Lower leg skin (tissue), 3 donors: ENCODE measurements around the gene EYA2.

Source experiments
- POLR2A ChIP-seq, 2 donors: fragments of 450-650 bp; IDR thresholded peaks; one replicate each; pipeline ENCODE4 v1.6.1; 2016 to 2017; ENCODE audit warnings: antibody characterized with exemption in 2 of 2, mild to moderate bottlenecking in 1 of 2, moderate library complexity in 1 of 2
- TF ChIP-seq, protein P1 (sequence below), 3 donors: fragments of 450-650 bp; IDR thresholded peaks; one replicate each; pipeline ENCODE4 v1.5.1; 2016; ENCODE audit warnings: antibody characterized with exemption in 3 of 3, mild to moderate bottlenecking in 3 of 3, moderate library complexity in 2 of 3

GRCh38 chr20:46946181-46946624 is 51.6 kb downstream of the EYA2 start:
- no peak for TF ChIP-seq POLR2A (IDR thresholded peaks at IDR 0.05)
- TF ChIP-seq, protein P1, sequence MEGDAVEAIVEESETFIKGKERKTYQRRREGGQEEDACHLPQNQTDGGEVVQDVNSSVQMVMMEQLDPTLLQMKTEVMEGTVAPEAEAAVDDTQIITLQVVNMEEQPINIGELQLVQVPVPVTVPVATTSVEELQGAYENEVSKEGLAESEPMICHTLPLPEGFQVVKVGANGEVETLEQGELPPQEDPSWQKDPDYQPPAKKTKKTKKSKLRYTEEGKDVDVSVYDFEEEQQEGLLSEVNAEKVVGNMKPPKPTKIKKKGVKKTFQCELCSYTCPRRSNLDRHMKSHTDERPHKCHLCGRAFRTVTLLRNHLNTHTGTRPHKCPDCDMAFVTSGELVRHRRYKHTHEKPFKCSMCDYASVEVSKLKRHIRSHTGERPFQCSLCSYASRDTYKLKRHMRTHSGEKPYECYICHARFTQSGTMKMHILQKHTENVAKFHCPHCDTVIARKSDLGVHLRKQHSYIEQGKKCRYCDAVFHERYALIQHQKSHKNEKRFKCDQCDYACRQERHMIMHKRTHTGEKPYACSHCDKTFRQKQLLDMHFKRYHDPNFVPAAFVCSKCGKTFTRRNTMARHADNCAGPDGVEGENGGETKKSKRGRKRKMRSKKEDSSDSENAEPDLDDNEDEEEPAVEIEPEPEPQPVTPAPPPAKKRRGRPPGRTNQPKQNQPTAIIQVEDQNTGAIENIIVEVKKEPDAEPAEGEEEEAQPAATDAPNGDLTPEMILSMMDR (IDR thresholded peaks at IDR 0.05) = no peak
